Activated CD4-positive, alpha-beta T cell treated with anti-CD3 and anti-CD28 coated beads, Interleukin-2, amount 10 ng/mL, durations not matched to agents 7 days and 5 days (primary cell): ENCODE data around the gene SLC47A1. TPM values are rescaled to one million over a fixed set of nuclear protein-coding genes. Genes with fewer than 3 reads are reported as not detected.
"Not testable (repeated sequence)": the region's sequence is repeated elsewhere in the genome, so short reads cannot be mapped to it uniquely, and the experiment has no call there.

Experiments used
- CTCF ChIA-PET: fragments of 350-600 bp; sonication (Branson Sonifier 250); formaldehyde crosslinking; loops from one replicate; lab custom pipeline; 2021; ENCODE audit warnings: antibody characterized with exemption; lab: Charles Lee
- POLR2A ChIA-PET: fragments of 350-600 bp; sonication (Branson Sonifier 250); formaldehyde crosslinking; loops from one replicate; lab custom pipeline; 2021; ENCODE audit warnings: antibody characterized with exemption; lab: Charles Lee
- DNase-seq: peaks from one replicate; pipeline ENCODE4 v3.0.0-alpha.2; 2020
- H3K27ac Mint-ChIP-seq: one replicate; pipeline ENCODE4 v1.8.0; 2021; ENCODE audit warnings: mild to moderate bottlenecking, moderate library complexity, mixed read lengths
- H3K27me3 Mint-ChIP-seq: one replicate; pipeline ENCODE4 v1.8.0; 2021; ENCODE audit warnings: mixed read lengths
- H3K36me3 Mint-ChIP-seq: one replicate; pipeline ENCODE4 v1.8.0; 2021; ENCODE audit warnings: low read depth, mixed read lengths
- H3K4me1 Mint-ChIP-seq: one replicate; pipeline ENCODE4 v1.8.0; 2021; ENCODE audit warnings: mixed read lengths
- H3K4me3 Mint-ChIP-seq: one replicate; pipeline ENCODE4 v1.8.0; 2021; ENCODE audit warnings: mild to moderate bottlenecking, moderate library complexity, mixed read lengths
- H3K9me3 Mint-ChIP-seq: one replicate; pipeline ENCODE4 v1.8.0; 2021; ENCODE audit warnings: mixed read lengths
- total RNA-seq, 2 experiments: library from RNA; stranded (reverse); gene quantifications; one replicate each; pipeline ENCODE4 v1.2.3, GENCODE V29; 2021

The SLC47A1 gene
- total RNA-seq, 2 experiments from 2014 or later, result not detected

GRCh38 chr17:19507775-19508576 lies 25.7 kb upstream of the SLC47A1 start:
- Mint-ChIP-seq H3K27me3 (peaks cover 12% of the 10 kb centered on the region), H3K4me1 (peaks cover 8% of the 10 kb centered on the region), H3K4me3 (peak overlapping the region; percentile 72), H3K9me3 (no peaks in the 10 kb centered on the region), H3K27ac (peak overlapping the region; percentile 89), H3K36me3 (peaks cover 2% of the 10 kb centered on the region)
- CTCF ChIA-PET, result no interaction called here
- peak; percentile 81 for DNase-seq
- POLR2A ChIA-PET, result no interaction called here

GRCh38 chr17:19508577-19508867 lies 25.1 kb upstream of the SLC47A1 start:
- DNase-seq, result no peak
- H3K4me1 Mint-ChIP-seq, result peaks cover 8% of the 10 kb centered on the region
- H3K36me3 Mint-ChIP-seq, result peaks cover 2% of the 10 kb centered on the region
- no peaks in the 10 kb centered on the region for H3K9me3 Mint-ChIP-seq
- H3K27ac Mint-ChIP-seq, result no peak overlapping the region
- ChIA-PET POLR2A (no interaction called here), CTCF (no interaction called here)
- H3K4me3 Mint-ChIP-seq, result peak overlapping the region; percentile 72
- peaks cover 12% of the 10 kb centered on the region for H3K27me3 Mint-ChIP-seq

GRCh38 chr17:19509281-19509852 lies 24.3 kb upstream of the SLC47A1 start:
- POLR2A ChIA-PET, CTCF ChIA-PET, H3K4me3 Mint-ChIP-seq: not testable (repeated sequence)

GRCh38 chr17:19510903-19511302 lies 22.8 kb upstream of the SLC47A1 start:
- Mint-ChIP-seq H3K36me3 (peaks cover 2% of the 10 kb centered on the region), H3K4me3 (no peak overlapping the region), H3K4me1 (peaks cover 8% of the 10 kb centered on the region), H3K27me3 (peaks cover 3% of the 10 kb centered on the region), H3K9me3 (no peaks in the 10 kb centered on the region), H3K27ac (no peak overlapping the region)
- POLR2A ChIA-PET, result no interaction called here
- CTCF ChIA-PET, result interaction anchor here (0.7 to 2.7 kb wide), 2 partner anchors 148 to 255 kb away, joined by 4 to 12 read pairs; no protein-coding TSS in a partner anchor
- no peak for DNase-seq

More at GRCh38 chr17:19509281-19509852, 24.3 kb upstream of the SLC47A1 start:
- not testable (repeated sequence) for DNase-seq, H3K36me3 Mint-ChIP-seq, H3K9me3 Mint-ChIP-seq, H3K4me1 Mint-ChIP-seq, H3K27ac Mint-ChIP-seq
- peaks cover 12% of the 10 kb centered on the region for H3K27me3 Mint-ChIP-seq

GRCh38 chr17:19513897-19514488 lies 19.7 kb upstream of the SLC47A1 start:
- H3K4me3 Mint-ChIP-seq, result no peak overlapping the region
- CTCF ChIA-PET, result interaction anchor here (1.2 to 2.7 kb wide), 3 partner anchors 134 to 252 kb away, joined by 4 to 12 read pairs (median 4); partner anchors contain the start of gene ALDH3A2
- peak; percentile 70 for DNase-seq
- H3K9me3 Mint-ChIP-seq, result no peaks in the 10 kb centered on the region
- H3K27me3 Mint-ChIP-seq, result no peaks in the 10 kb centered on the region
- no peaks in the 10 kb centered on the region for H3K4me1 Mint-ChIP-seq
- H3K36me3 Mint-ChIP-seq, result no peaks in the 10 kb centered on the region
- POLR2A ChIA-PET, result interaction anchor here (0.7 kb wide), 1 partner anchor 234 kb away, joined by 3 read pairs; no protein-coding TSS in a partner anchor
- no peak overlapping the region for H3K27ac Mint-ChIP-seq

- Mint-ChIP-seq H3K27me3 (peaks cover 10% of the 10 kb centered on the region), H3K9me3 (no peaks in the 10 kb centered on the region), H3K36me3 (no peaks in the 10 kb centered on the region), H3K4me3 (no peak overlapping the region), H3K4me1 (no peaks in the 10 kb centered on the region), H3K27ac (no peak overlapping the region)
- POLR2A ChIA-PET, result no interaction called here
- no peak for DNase-seq
- CTCF ChIA-PET, result interaction anchor here (0.7 kb wide), 1 partner anchor 155 kb away, joined by 3 read pairs; the partner anchor contains the start of gene B9D1
These were observed 16.0 kb upstream of the SLC47A1 start for GRCh38 chr17:19517699-19518098.

DNA sequence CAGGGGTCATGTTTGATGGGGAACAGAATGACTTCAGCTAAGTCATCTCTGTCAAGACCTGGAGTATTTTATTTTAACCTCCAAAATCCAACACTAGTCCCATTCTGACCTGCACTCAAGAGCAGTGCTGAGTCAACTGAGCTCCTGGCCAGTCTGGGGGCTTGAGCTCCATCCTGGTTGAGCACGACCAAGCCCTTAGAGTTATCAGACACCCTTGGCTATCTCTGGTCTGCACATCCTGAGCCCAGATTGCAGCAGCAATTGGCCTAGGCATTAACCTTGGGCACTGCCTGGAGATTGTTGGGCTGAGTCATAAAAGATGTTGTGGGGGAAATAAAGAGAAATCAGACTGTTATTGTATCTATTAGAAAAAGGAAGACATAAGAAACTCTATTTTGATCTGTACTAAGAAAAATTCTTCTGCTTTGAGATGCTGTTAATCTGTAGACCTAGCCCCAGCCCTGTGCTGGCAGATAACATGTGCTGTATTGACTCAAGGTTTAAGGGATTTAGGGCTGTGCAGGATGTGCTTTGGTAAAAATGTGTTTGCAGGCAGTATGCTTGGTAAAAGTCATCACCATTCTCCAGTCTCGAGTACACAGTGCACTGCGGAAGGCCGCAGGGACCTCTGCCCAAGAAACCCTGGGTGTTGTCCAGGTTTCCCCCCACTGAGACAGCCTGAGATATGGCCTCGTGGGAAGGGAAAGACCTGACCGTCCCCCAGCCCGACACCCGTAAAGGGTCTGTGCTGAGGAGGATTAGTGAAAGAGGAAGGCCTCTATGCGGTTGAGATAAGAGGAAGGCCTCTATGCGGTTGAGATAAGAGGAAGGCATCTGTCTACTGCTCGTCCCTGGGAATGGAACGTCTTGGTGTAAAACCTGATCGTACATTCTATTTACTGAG lies 14.0 kb upstream of the SLC47A1 start:
- H3K36me3 Mint-ChIP-seq, POLR2A ChIA-PET, H3K9me3 Mint-ChIP-seq, H3K4me1 Mint-ChIP-seq, DNase-seq, H3K4me3 Mint-ChIP-seq, H3K27ac Mint-ChIP-seq: not testable (repeated sequence)
- CTCF ChIA-PET, result interaction anchor here (1.2 kb wide), 1 partner anchor 59 kb away, joined by 4 read pairs; no protein-coding TSS in a partner anchor
- H3K27me3 Mint-ChIP-seq, result peaks cover 17% of the 10 kb centered on the region

- Mint-ChIP-seq H3K36me3 (no peaks in the 10 kb centered on the region), H3K4me1 (no peaks in the 10 kb centered on the region), H3K27ac (no peak overlapping the region), H3K9me3 (no peaks in the 10 kb centered on the region), H3K27me3 (peaks cover 17% of the 10 kb centered on the region), H3K4me3 (no peak overlapping the region)
- ChIA-PET POLR2A (no interaction called here), CTCF (no interaction called here)
- no peak for DNase-seq
These were observed 13.0 kb upstream of the SLC47A1 start for GRCh38 chr17:19520641-19521040.

DNA sequence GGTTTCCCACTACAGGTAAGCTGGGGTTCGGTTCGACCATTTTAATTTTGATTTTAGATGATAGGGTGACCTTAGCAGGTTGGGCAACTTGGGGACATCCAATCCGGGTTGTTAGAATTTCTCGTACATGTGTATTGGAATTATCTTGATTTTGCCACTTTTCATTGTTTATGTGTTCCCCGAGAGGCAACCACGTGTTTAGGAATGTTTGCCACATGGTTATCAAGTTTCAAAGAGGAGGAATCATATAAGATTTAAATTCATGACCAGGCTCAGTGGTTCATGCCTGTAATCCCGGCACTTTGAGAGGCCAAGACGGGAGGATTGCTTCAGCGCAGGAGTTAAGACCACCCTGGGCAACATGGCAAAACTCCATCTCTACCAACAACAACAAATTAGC lies 10.0 kb upstream of the SLC47A1 start:
- no peaks in the 10 kb centered on the region for H3K9me3 Mint-ChIP-seq
- ChIA-PET CTCF (no interaction called here), POLR2A (no interaction called here)
- no peak for DNase-seq
- no peaks in the 10 kb centered on the region for H3K36me3 Mint-ChIP-seq
- no peak overlapping the region for H3K4me3 Mint-ChIP-seq
- H3K27me3 Mint-ChIP-seq, result peaks cover 17% of the 10 kb centered on the region
- no peak overlapping the region for H3K27ac Mint-ChIP-seq
- H3K4me1 Mint-ChIP-seq, result no peaks in the 10 kb centered on the region

GRCh38 chr17:19526950-19527349 lies 6.7 kb upstream of the SLC47A1 start:
- POLR2A ChIA-PET, H3K4me3 Mint-ChIP-seq, H3K36me3 Mint-ChIP-seq, DNase-seq, H3K9me3 Mint-ChIP-seq, H3K4me1 Mint-ChIP-seq, H3K27ac Mint-ChIP-seq: not testable (repeated sequence)
- CTCF ChIA-PET, result interaction anchor here (0.6 kb wide), 1 partner anchor 66 kb away, joined by 3 read pairs; no protein-coding TSS in a partner anchor
- peaks cover 18% of the 10 kb centered on the region for H3K27me3 Mint-ChIP-seq

DNA sequence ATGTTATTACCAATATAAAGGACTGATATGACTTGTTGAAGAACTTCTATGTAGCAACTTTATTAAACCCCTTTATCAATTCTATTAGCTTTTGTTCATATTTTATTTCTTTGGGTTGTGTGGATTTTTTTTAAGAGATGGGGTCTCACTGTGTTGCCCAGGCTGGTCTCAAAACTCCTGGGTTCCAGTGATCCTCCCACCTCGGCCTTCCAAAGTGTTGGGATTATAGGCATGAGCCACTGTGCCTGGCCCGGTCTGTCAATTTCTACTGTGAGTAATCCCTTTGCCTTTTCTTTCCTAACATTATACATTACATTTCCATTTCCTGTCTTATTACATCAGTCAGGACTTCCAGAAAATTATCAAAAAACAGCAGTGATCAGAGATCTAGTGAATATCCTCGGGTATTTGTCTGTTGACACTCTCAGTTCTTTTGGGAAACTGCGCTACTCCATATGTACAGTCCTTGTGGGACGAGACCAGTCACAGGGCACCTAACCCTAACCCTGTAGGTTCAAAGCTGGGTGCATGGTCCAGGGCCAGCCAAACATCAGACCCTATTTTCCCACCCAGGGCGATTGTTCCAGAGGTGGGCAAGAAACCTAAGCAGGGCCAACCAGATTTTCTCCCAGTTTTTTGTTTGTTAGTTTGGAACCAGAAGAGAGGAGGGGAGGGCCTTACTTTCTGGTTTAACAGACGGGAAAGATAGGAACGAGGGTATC lies 1.7 kb upstream of the SLC47A1 start:
- H3K36me3 Mint-ChIP-seq, result no peaks in the 10 kb centered on the region
- no peak overlapping the region for H3K27ac Mint-ChIP-seq
- H3K27me3 Mint-ChIP-seq, result peaks cover 45% of the 10 kb centered on the region
- no peaks in the 10 kb centered on the region for H3K9me3 Mint-ChIP-seq
- ChIA-PET CTCF (no interaction called here), POLR2A (no interaction called here)
- no peak overlapping the region for H3K4me3 Mint-ChIP-seq
- H3K4me1 Mint-ChIP-seq, result peaks cover 13% of the 10 kb centered on the region
- no peak for DNase-seq
